Left ventricle myocardium inferior (tissue), 1 donor: ENCODE data around the gene PPP1R9A. TPM values are rescaled to one million over a fixed set of nuclear protein-coding genes. Genes with fewer than 3 reads are reported as not detected.
"Not testable (repeated sequence)": the region's sequence is repeated elsewhere in the genome, so short reads cannot be mapped to it uniquely, and the experiment has no call there.

ENCODE experiments used
- DNase-seq: peaks from one replicate; pipeline ENCODE4 v3.0.0-alpha.2; 2020
- H3K27ac ChIP-seq: fragments of 200-600 bp; replicated peaks from 2 replicates; pipeline ENCODE4 v1.8.0; 2021
- H3K27me3 ChIP-seq: fragments of 200-600 bp; 2 replicates; pipeline ENCODE4 v1.8.0; 2021; ENCODE audit warnings: low read depth
- H3K36me3 ChIP-seq: fragments of 200-600 bp; 2 replicates; pipeline ENCODE4 v1.8.0; 2021
- H3K4me1 ChIP-seq: fragments of 200-600 bp; 2 replicates; pipeline ENCODE4 v1.8.0; 2021
- H3K4me3 ChIP-seq: fragments of 200-600 bp; 2 replicates; pipeline ENCODE4 v1.8.0; 2021; ENCODE audit warnings: mild to moderate bottlenecking, moderate library complexity
- H3K9me3 ChIP-seq: fragments of 200-600 bp; replicated peaks from 2 replicates; pipeline ENCODE4 v1.8.0; 2021
- intact Hi-C: fragments of 100-400 bp; cut with micrococcal nuclease; formaldehyde crosslinking; loops from one replicate; pipeline ENCODE4 v1.11.0; 2022
- total RNA-seq: library from RNA; stranded (reverse); fragmentation: NEBNext Ultra II Directional; extraction: Animal tissue kit (Norgen Biotek cat#: 25700); gene quantifications from one replicate; pipeline ENCODE4 v1.2.1, GENCODE V29; 2021
- TF ChIP-seq, protein P1 (sequence below): fragments of 200-600 bp; IDR thresholded peaks from 2 replicates; pipeline ENCODE4 v1.8.0; 2021; ENCODE audit warnings: antibody characterized with exemption, mild to moderate bottlenecking, borderline replicate concordance
- donor health status: DM: no; HTN: yes; CAD: no; lungs with severe emphysema.

PPP1R9A gene
- total RNA-seq, 1 donor from 2014 or later = 27.6 TPM

DNA sequence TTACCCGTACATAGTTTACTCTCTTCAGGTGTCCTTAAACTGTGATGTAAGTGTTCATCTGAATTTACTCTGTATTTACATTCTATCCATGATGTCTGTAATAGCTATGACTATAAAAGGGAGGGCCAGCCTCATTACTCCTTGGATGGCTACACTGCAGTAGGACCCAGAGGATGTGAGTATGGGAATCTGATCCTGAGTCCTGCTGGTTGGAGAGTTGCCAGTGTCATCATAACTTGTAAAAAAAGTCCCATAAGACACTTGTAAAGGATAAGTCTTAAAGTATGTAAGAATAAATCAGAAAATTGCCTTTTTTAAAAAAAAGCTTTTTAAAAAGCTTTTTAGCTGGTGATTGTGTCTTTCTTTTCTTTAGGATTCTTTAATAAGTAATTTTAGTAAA, 95.4 kb downstream of the PPP1R9A start:
- H3K27ac ChIP-seq = no peak overlapping the region
- no peaks in the 10 kb centered on the region for H3K27me3 ChIP-seq
- peaks cover 15% of the 10 kb centered on the region for H3K4me1 ChIP-seq
- TF ChIP-seq, protein P1, sequence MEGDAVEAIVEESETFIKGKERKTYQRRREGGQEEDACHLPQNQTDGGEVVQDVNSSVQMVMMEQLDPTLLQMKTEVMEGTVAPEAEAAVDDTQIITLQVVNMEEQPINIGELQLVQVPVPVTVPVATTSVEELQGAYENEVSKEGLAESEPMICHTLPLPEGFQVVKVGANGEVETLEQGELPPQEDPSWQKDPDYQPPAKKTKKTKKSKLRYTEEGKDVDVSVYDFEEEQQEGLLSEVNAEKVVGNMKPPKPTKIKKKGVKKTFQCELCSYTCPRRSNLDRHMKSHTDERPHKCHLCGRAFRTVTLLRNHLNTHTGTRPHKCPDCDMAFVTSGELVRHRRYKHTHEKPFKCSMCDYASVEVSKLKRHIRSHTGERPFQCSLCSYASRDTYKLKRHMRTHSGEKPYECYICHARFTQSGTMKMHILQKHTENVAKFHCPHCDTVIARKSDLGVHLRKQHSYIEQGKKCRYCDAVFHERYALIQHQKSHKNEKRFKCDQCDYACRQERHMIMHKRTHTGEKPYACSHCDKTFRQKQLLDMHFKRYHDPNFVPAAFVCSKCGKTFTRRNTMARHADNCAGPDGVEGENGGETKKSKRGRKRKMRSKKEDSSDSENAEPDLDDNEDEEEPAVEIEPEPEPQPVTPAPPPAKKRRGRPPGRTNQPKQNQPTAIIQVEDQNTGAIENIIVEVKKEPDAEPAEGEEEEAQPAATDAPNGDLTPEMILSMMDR = no peak
- DNase-seq = no peak
- no peaks in the 10 kb centered on the region for H3K36me3 ChIP-seq
- intact Hi-C loops = no loop called here
- no peaks in the 10 kb centered on the region for H3K9me3 ChIP-seq
- H3K4me3 ChIP-seq = no peak overlapping the region

DNA sequence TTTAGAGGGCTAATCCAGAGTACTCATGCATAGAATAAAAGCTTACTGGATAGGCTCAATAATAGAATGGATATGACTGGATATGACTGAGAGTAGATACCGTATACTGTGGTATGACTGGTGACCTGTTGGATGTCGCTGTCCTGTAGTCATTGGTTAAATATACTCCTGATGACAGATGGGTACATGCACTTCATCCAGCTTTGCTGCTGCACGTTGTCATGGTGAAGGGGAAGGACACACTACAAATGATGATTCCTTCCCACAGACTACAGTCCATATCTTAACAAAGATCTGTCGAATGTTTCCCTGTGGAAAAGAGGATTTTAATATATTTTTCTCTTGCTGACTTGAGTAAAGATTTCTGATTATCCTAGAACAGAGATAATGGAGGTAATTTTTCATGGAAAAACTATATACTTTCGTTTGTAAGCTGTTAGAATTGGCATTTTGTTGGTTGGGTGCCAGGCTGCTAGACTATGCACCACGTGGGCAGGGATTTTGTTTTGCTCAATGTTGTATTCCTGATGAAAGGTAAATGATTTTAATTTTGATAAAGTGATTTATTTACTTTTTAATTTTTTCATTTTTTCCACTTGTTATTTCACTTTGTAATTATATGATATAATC, 97.3 kb downstream of the PPP1R9A start:
- H3K27ac ChIP-seq = peak overlapping the region; percentile 31
- no peak for DNase-seq

DNA sequence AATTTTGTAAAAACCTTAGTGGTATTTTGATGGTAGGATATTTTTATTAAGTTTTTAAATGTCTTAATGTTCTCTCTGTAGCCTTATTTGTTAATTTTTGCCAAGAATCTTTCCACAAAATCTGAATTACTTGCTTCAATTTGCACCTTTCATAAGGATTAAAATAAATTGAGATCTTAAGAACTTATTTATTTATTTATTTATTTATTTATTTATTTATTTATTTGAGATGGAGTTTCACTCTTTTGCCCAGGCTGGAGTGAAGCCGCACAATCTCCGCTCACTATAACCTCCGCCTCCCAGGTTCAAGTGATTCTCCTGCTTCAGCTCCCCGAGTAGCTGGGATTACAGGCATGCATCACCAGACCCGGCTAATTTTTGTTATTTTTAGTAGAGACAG, 98.6 kb downstream of the PPP1R9A start:
- Histone ChIP-seq H3K27me3 (no peaks in the 10 kb centered on the region), H3K4me3 (no peak overlapping the region), H3K36me3 (no peaks in the 10 kb centered on the region), H3K27ac (no peak overlapping the region), H3K9me3 (no peaks in the 10 kb centered on the region), H3K4me1 (peaks cover 17% of the 10 kb centered on the region)
- DNase-seq = no peak
- TF ChIP-seq, protein P1 = no peak
- intact Hi-C loops = no loop called here

More for the DNA sequence above, 97.3 kb downstream of the PPP1R9A start:
- Histone ChIP-seq H3K27me3 (no peaks in the 10 kb centered on the region), H3K4me3 (peak overlapping the region; percentile 17), H3K9me3 (no peaks in the 10 kb centered on the region), H3K4me1 (peaks cover 15% of the 10 kb centered on the region), H3K36me3 (no peaks in the 10 kb centered on the region)
- TF ChIP-seq, protein P1 = no peak
- intact Hi-C loops = no loop called here

DNA sequence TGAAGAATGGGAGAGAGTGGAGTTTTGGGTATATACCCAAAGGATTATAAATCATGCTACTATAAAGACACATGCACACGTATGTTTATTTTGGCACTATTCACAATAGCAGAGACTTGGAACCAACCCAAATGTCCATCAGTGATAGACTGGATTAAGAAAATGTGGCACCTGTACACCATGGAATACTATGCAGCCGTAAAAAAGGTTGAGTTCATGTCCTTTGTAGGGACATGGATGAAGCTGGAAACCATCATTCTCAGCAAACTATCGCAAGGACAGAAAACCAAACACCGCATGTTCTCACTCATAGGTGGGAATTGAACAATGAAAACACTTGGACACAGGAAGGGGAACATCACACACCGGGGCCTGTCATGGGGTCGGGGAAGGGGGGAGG, 101.4 kb downstream of the PPP1R9A start:
- peaks cover 20% of the 10 kb centered on the region for H3K4me1 ChIP-seq
- H3K9me3 ChIP-seq, H3K27ac ChIP-seq, H3K4me3 ChIP-seq, H3K36me3 ChIP-seq, DNase-seq, intact Hi-C loops, H3K27me3 ChIP-seq: not testable (repeated sequence)

DNA sequence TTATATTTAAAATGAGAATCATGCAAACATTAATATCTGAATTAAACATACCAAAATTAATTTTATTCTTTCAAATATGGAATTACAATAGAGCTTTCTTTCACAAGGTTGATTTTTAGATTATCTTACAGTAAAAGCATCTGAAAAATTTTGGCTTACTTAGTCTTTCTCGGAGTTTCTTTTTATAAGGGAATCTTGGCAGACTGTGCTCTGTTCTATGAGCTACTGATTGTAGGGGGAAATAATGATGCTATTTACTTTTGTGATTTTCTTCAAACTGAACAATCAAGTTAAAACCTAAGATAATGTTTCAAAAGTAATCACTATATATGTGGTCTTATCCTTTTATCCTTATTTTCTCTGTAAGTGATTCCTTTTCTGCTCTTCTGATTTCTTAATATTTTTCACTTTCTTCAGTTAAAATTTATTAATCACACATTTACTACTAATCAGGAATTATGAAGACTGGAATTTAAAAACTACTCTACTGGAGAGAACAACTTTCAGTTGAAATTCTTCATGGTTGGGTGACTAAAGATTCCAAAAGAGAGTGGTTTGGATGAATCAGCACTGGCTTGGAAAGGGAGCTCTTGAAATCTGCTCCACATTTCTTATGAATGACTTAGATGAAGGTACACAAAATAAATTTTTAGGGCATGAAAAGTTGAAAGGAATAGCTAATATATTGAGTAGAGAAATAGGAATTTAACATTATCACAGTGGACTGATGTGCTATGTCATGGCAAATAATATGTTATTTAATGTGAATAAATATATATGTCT, 103.9 kb downstream of the PPP1R9A start:
- H3K36me3 ChIP-seq = no peaks in the 10 kb centered on the region
- H3K9me3 ChIP-seq = no peaks in the 10 kb centered on the region
- no peaks in the 10 kb centered on the region for H3K27me3 ChIP-seq
- intact Hi-C loops = no loop called here
- H3K4me3 ChIP-seq = no peak overlapping the region
- TF ChIP-seq, protein P1 = no peak
- H3K4me1 ChIP-seq = peaks cover 6% of the 10 kb centered on the region
- no peak overlapping the region for H3K27ac ChIP-seq
- DNase-seq = no peak

DNA sequence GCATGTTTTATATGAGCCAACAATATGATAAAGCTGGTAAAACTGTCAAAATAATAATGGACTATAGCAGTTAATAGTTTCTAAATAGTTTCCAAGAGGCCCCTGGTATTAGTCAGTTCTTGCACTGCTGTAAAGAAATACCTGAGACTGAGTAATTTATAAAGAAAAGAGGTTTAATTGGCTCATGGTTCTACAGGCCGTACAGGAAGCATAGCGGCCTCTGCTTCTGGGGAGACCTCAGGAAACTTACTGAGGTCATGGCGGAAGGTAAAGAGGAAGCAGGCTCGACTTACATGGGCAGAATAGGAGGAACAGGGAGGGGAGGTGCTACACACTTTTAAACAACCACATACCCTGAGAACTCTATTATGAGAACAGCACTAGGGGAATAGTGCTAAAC, 104.6 kb downstream of the PPP1R9A start:
- intact Hi-C loops = no loop called here
- Histone ChIP-seq H3K9me3 (no peaks in the 10 kb centered on the region), H3K36me3 (no peaks in the 10 kb centered on the region), H3K27me3 (no peaks in the 10 kb centered on the region), H3K27ac (no peak overlapping the region), H3K4me3 (no peak overlapping the region), H3K4me1 (peaks cover 6% of the 10 kb centered on the region)
- TF ChIP-seq, protein P1 = no peak
- DNase-seq = no peak
